Mucosa of descending colon (tissue), 3 donors: Measurements from ENCODE around the gene IFT122. TPM values are rescaled to one million over a fixed set of nuclear protein-coding genes. Genes with fewer than 3 reads are reported as not detected.

Source experiments
- ATAC-seq: fragments of 200-7000 bp; cut with Tn5 transposase; one replicate; pipeline ENCODE4 v1.9.1; 2020; ENCODE audit warnings: mild to moderate bottlenecking, moderate library complexity
- DNase-seq, 3 donors: peaks; one replicate each; pipeline ENCODE4 v3.0.0-alpha.2; 2020
- H3K36me3 ChIP-seq: fragments of 200-600 bp; one replicate; pipeline ENCODE4 v1.8.0; 2021; ENCODE audit warnings: low read depth, mild to moderate bottlenecking
- H3K4me1 ChIP-seq: fragments of 200-600 bp; one replicate; pipeline ENCODE4 v1.8.0; 2021; ENCODE audit warnings: low read depth, mild to moderate bottlenecking
- H3K4me3 ChIP-seq: fragments of 200-600 bp; one replicate; pipeline ENCODE4 v1.8.0; 2021; ENCODE audit warnings: mild to moderate bottlenecking
- H3K9me3 ChIP-seq: fragments of 200-600 bp; one replicate; pipeline ENCODE4 v1.8.0; 2021; ENCODE audit warnings: mild to moderate bottlenecking
- CTCF ChIP-seq: fragments of 200-600 bp; IDR thresholded peaks from one replicate; pipeline ENCODE4 v1.8.0; 2022; ENCODE audit warnings: antibody characterized with exemption, mild to moderate bottlenecking
- intact Hi-C, 2 donors: fragments of 100-400 bp; cut with DNase I in 1 of 2; cut with micrococcal nuclease in 1 of 2; formaldehyde crosslinking; loops; one replicate each; pipeline versions ENCODE4 v1.11.0 to v1.11.1; 2022; cut with DNase I, micrococcal nuclease
- total RNA-seq, 3 donors: library from RNA; stranded (reverse); fragmentation: NEBNext Ultra II Directional in 2 of 3; extraction: Animal tissue kit (Norgen Biotek cat#: 25700) in 2 of 3; gene quantifications; one replicate each; pipeline versions ENCODE4 v1.2.1 to v1.2.4, GENCODE V29; 2021 to 2023
- donor health status: DM: no; HTN: no; CAD: no; lungs with moderate emphysema.
- donor health status: DM: no; HTN: no; CAD: no.
- donor health status: DM: no; HTN: yes; CAD: no.

The IFT122 gene
- total RNA-seq, 3 donors from 2014 or later, result 24.6 to 35.0 (median 29.6) TPM

- intact Hi-C loops, result no loop called here
- peaks cover 4% of the 10 kb centered on the region for H3K4me1 ChIP-seq
- H3K4me3 ChIP-seq, result no peak overlapping the region
- no peaks in the 10 kb centered on the region for H3K36me3 ChIP-seq
- ATAC-seq (no peak), DNase-seq (no peak)
- no peaks in the 10 kb centered on the region for H3K9me3 ChIP-seq
- no peak for TF ChIP-seq CTCF
Measured at GRCh38 chr3:129563850-129564535, 124.0 kb downstream of the IFT122 start.

GRCh38 chr3:129564981-129565644 is 125.1 kb downstream of the IFT122 start:
- Histone ChIP-seq H3K4me3 (no peak overlapping the region), H3K4me1 (peaks cover 3% of the 10 kb centered on the region), H3K36me3 (no peaks in the 10 kb centered on the region), H3K9me3 (no peaks in the 10 kb centered on the region)
- ATAC-seq, result no peak
- intact Hi-C loops, result no loop called here
- TF ChIP-seq CTCF, result no peak
- DNase-seq, result no peak

GRCh38 chr3:129565902-129566301 is 125.9 kb downstream of the IFT122 start:
- Histone ChIP-seq H3K36me3 (no peaks in the 10 kb centered on the region), H3K4me3 (no peak overlapping the region), H3K4me1 (peaks cover 3% of the 10 kb centered on the region), H3K9me3 (no peaks in the 10 kb centered on the region)
- DNase-seq (no peak), ATAC-seq (no peak)
- no peak for TF ChIP-seq CTCF
- intact Hi-C loops, result no loop called here

GRCh38 chr3:129567176-129567705 is 127.2 kb downstream of the IFT122 start:
- TF ChIP-seq CTCF, result no peak
- ATAC-seq (peak; percentile 44), DNase-seq (peak in 1 of 3 donors; percentile 25)
- intact Hi-C loops, result no loop called here
- no peaks in the 10 kb centered on the region for H3K9me3 ChIP-seq
- peaks cover 3% of the 10 kb centered on the region for H3K4me1 ChIP-seq
- no peak overlapping the region for H3K4me3 ChIP-seq
- H3K36me3 ChIP-seq, result no peaks in the 10 kb centered on the region

- Histone ChIP-seq H3K9me3 (no peaks in the 10 kb centered on the region), H3K36me3 (no peaks in the 10 kb centered on the region), H3K4me3 (no peak overlapping the region), H3K4me1 (peaks cover 3% of the 10 kb centered on the region)
- ATAC-seq (no peak), DNase-seq (no peak)
- intact Hi-C loops, result no loop called here
- no peak for TF ChIP-seq CTCF
Measured at GRCh38 chr3:129567939-129568338, 127.9 kb downstream of the IFT122 start.
